GM12878 (cell line): ENCODE data around the gene SLC4A2. TPM values are rescaled to one million over a fixed set of nuclear protein-coding genes. Genes with fewer than 3 reads are reported as not detected.

Experiments
- ATAC-seq: fragments of 200-7000 bp; cut with Tn5 transposase; 3 replicates; pipeline ENCODE4 v1.9.1; 2020; ENCODE audit warnings: mild to moderate bottlenecking, moderate library complexity
- BruUV-seq: library from RNA; stranded (reverse); fragments of 400-500 nt; replicated peaks from 2 replicates; lab custom pipeline; 2021; lab: Mats Ljungman, UMichigan
- CTCF ChIA-PET: fragments of 300-600 bp; sonication (Branson Sonifier 250); formaldehyde crosslinking; extraction: SDS; loops from one replicate; lab custom pipeline; 2021; ENCODE audit warnings: inconsistent platforms; lab: Yijun Ruan, JAX
- POLR2A ChIA-PET: fragments of 350-600 bp; formaldehyde crosslinking; extraction: SDS; loops from one replicate; lab custom pipeline; 2021; ENCODE audit warnings: inconsistent platforms; lab: Charles Lee
- RAD21 ChIA-PET: fragments of 300-600 bp; sonication (Branson Sonifier 250); formaldehyde crosslinking; loops from one replicate; lab custom pipeline; 2023; ENCODE audit warnings: antibody characterized with exemption; ENCODE audit not compliant: unreplicated experiment; lab: Charles Lee
- SMC1A ChIA-PET: fragments of 300-600 bp; sonication (Branson Sonifier 250); formaldehyde crosslinking; loops from one replicate; lab custom pipeline; 2023; ENCODE audit not compliant: unreplicated experiment, uncharacterized antibody; lab: Charles Lee
- DNase-seq: peaks from one replicate; pipeline ENCODE4 v3.0.0-alpha.2; 2011; ENCODE audit warnings: low read depth, low spot score
- FAIRE-seq: peaks from 3 replicates; lab custom pipeline; 2011; peaks lifted over from hg19 to GRCh38; lab: Jason Lieb, UNC
- H2AFZ ChIP-seq: 2 replicates; pipeline ENCODE4 v1.6.0; 2011; ENCODE audit warnings: low read depth, low read length, control low read depth; ENCODE audit not compliant: control insufficient read depth
- H3K27ac ChIP-seq: 2 replicates; pipeline ENCODE4 v1.5.1; 2011; ENCODE audit warnings: control low read depth; ENCODE audit not compliant: control insufficient read depth, insufficient read depth
- H3K27me3 ChIP-seq, 2 experiments: replicated peaks in 1 of 2; 2 replicates each; pipeline versions ENCODE4 v1.6.0 to v1.6.1; 2011; ENCODE audit warnings: low read length in 1 of 2; ENCODE audit not compliant: control insufficient read depth in 2 of 2, insufficient read depth in 2 of 2
- H3K36me3 ChIP-seq, 2 experiments: 2 replicates each; pipeline ENCODE4 v1.5.1; 2011; ENCODE audit warnings: low read length in 1 of 2; ENCODE audit not compliant: control insufficient read depth in 2 of 2, insufficient read depth in 2 of 2
- H3K4me1 ChIP-seq: 2 replicates; pipeline ENCODE4 v1.6.1; 2011; ENCODE audit warnings: mild to moderate bottlenecking, low read length, moderate library complexity, mixed read lengths; ENCODE audit not compliant: control insufficient read depth, insufficient read depth
- H3K4me2 ChIP-seq: 2 replicates; pipeline ENCODE4 v1.6.0; 2011; ENCODE audit warnings: control low read depth; ENCODE audit not compliant: control insufficient read depth, insufficient read depth
- H3K4me3 ChIP-seq: fragments of 200-600 bp; sonication (generic); 2 replicates; pipeline ENCODE4 v1.5.1; 2016
- H3K79me2 ChIP-seq: 2 replicates; pipeline ENCODE4 v1.6.0; 2011; ENCODE audit warnings: low read length; ENCODE audit not compliant: control insufficient read depth, insufficient read depth
- H3K9ac ChIP-seq: 2 replicates; pipeline ENCODE4 v1.8.0; 2011; ENCODE audit warnings: low read length, control low read depth, mixed read lengths; ENCODE audit not compliant: control insufficient read depth, insufficient read depth
- H3K9me3 ChIP-seq: replicated peaks from 3 replicates; pipeline ENCODE4 v1.5.1; 2011; ENCODE audit warnings: mild to moderate bottlenecking, low read length; ENCODE audit not compliant: control insufficient read depth, insufficient read depth
- H4K20me1 ChIP-seq: 2 replicates; pipeline ENCODE4 v1.6.0; 2011; ENCODE audit not compliant: control insufficient read depth, insufficient read depth
- IRF4 ChIP-seq: IDR thresholded peaks from 2 replicates; pipeline ENCODE4 v1.6.1; 2011; ENCODE audit warnings: low read depth, low read length
- IRF5 ChIP-seq: fragments of 450-650 bp; IDR thresholded peaks from 2 replicates; pipeline ENCODE4 v1.6.1; 2017; ENCODE audit warnings: borderline replicate concordance
- MTA3 ChIP-seq: IDR thresholded peaks from 2 replicates; pipeline ENCODE4 v1.6.1; 2012; ENCODE audit warnings: low read length, inconsistent platforms, borderline replicate concordance
- POLR2AphosphoS5 ChIP-seq: IDR thresholded peaks from 2 replicates; pipeline ENCODE4 v1.6.1; 2011; ENCODE audit warnings: mild to moderate bottlenecking, low read length, inconsistent platforms
- STAT3 ChIP-seq: IDR thresholded peaks from 2 replicates; pipeline ENCODE4 v1.6.1; 2011; ENCODE audit warnings: low read depth, low read length, improper control_type of control experiment
- SUZ12 ChIP-seq: fragments of 200-600 bp; sonication (generic); IDR thresholded peaks from one replicate; pipeline ENCODE4 v1.6.1; 2018; ENCODE audit warnings: antibody characterized with exemption, mild to moderate bottlenecking; ENCODE audit not compliant: unreplicated experiment
- TBL1XR1 ChIP-seq: IDR thresholded peaks from 2 replicates; pipeline ENCODE4 v1.6.1; 2012; ENCODE audit warnings: low read depth, low read length, improper control_type of control experiment
- WGBS: methylation state at CpG from one replicate; pipeline ENCODE4 v1.1.6; 2016; ENCODE audit warnings: low lambda C conversion rate; ENCODE audit not compliant: insufficient replicate concordance, insufficient coverage; ENCODE audit errors: missing lambda C conversion rate; 5-methylcytosine and 5-hydroxymethylcytosine counted together
- in situ Hi-C: fragments of 300-500 bp; cut with MboI; formaldehyde crosslinking; loops from 9 replicates; pipeline ENCODE4 v1.14.3; 2018; ENCODE audit warnings: mixed read lengths
- intact Hi-C: fragments of 100-400 bp; cut with micrococcal nuclease; formaldehyde crosslinking; loops from one replicate; pipeline ENCODE4 v1.14.2; 2022; ENCODE audit not compliant: unreplicated experiment
- polyA plus RNA-seq, 11 experiments: library from polyadenylated mRNA; depleted of rRNA in 4 of 11; unstranded in 6 of 11; stranded (reverse) in 5 of 11; fragments of >200 nt; fragmentation: Nextera tagmentation in 4 of 11; fragmentation: Illumina TruSeq in 1 of 11; extraction: Ambion mirVana in 4 of 11; extraction: Trizol in 1 of 11; gene quantifications; 1 replicate in 1 of 11; 2 replicates in 10 of 11; pipeline versions ENCODE4 v1.2.1 to v1.2.3, GENCODE V29; 2011 to 2016; ENCODE audit warnings: inconsistent platforms in 2 of 11, missing spikeins in 2 of 11, low read depth in 1 of 11
- total RNA-seq, 4 experiments: library from RNA; depleted of rRNA in 3 of 4; stranded (reverse); fragments of >200 nt in 3 of 4; fragmentation: Illumina TruSeq in 1 of 4; extraction: Trizol in 1 of 4; gene quantifications; 2 replicates each; pipeline versions ENCODE4 v1.2.1 to v1.2.3, GENCODE V29; 2013 to 2021
- TF ChIP-seq, protein P1 (sequence below): fragments of 450-650 bp; IDR thresholded peaks from 2 replicates; pipeline ENCODE4 v1.6.1; 2017; ENCODE audit warnings: mild to moderate bottlenecking, moderate library complexity
- TF ChIP-seq, protein P2 (sequence below): fragments of 450-650 bp; IDR thresholded peaks from 2 replicates; pipeline ENCODE4 v1.6.1; 2016; ENCODE audit warnings: mild to moderate bottlenecking
- TF ChIP-seq, protein P3 (sequence below): fragments of 150-350 bp; IDR thresholded peaks from 2 replicates; pipeline ENCODE4 v1.6.1; 2014; ENCODE audit warnings: mild to moderate bottlenecking, low read depth, low read length
- TF ChIP-seq, protein P4 (sequence below): IDR thresholded peaks from 2 replicates; pipeline ENCODE4 v1.6.1; 2011; ENCODE audit warnings: borderline replicate concordance, low read depth, mild to moderate bottlenecking, moderate library complexity, mixed read lengths, low read length; ENCODE audit not compliant: insufficient read depth; ENCODE audit errors: extremely low read length

Gene SLC4A2
- total and polyA plus RNA-seq, 10 of the 15 experiments (the other 5 are each of a cell fraction or from before 2014, with no cell fraction given), result 2.7 to 78.6 (median 30.1) TPM

- ChIA-PET RAD21 (no interaction called here), SMC1A (interaction anchor here (1.2 kb wide), 1 partner anchor 17 kb away, joined by 3 read pairs; no protein-coding TSS in a partner anchor), CTCF (no interaction called here), POLR2A (no interaction called here)
- H3K27me3 ChIP-seq, result no peaks in the 10 kb centered on the region
- H2AFZ ChIP-seq, result no peak overlapping the region
- no peaks in the 10 kb centered on the region; the same call in 1 of the 2 replicates for H4K20me1 ChIP-seq
- peaks cover 8% of the 10 kb centered on the region for H3K79me2 ChIP-seq
- ATAC-seq (no peak), DNase-seq (no peak), FAIRE-seq (no peak)
- H3K9me3 ChIP-seq, result no peaks in the 10 kb centered on the region
- H3K27ac ChIP-seq, result no peak overlapping the region
- H3K4me3 ChIP-seq, result no peak overlapping the region
- 86% methylated on average over 24 of the region's 24 CpGs for WGBS
- H3K36me3 ChIP-seq, result peaks cover 4 to 5% of the 10 kb centered on the region in 2 experiments; a peak in 2 of 4 replicates
- H3K9ac ChIP-seq, result no peak overlapping the region
- in situ Hi-C loops, result no loop called here
- H3K4me2 ChIP-seq, result no peak overlapping the region
- BruUV-seq, result no TSS peak
- no peaks in the 10 kb centered on the region for H3K4me1 ChIP-seq
- intact Hi-C loops, result no loop called here
- TF ChIP-seq STAT3 (no peak), IRF4 (no peak), MTA3 (no peak), POLR2AphosphoS5 (no peak), TBL1XR1 (no peak), SUZ12 (no peak), IRF5 (no peak)
- TF ChIP-seq, protein P1, sequence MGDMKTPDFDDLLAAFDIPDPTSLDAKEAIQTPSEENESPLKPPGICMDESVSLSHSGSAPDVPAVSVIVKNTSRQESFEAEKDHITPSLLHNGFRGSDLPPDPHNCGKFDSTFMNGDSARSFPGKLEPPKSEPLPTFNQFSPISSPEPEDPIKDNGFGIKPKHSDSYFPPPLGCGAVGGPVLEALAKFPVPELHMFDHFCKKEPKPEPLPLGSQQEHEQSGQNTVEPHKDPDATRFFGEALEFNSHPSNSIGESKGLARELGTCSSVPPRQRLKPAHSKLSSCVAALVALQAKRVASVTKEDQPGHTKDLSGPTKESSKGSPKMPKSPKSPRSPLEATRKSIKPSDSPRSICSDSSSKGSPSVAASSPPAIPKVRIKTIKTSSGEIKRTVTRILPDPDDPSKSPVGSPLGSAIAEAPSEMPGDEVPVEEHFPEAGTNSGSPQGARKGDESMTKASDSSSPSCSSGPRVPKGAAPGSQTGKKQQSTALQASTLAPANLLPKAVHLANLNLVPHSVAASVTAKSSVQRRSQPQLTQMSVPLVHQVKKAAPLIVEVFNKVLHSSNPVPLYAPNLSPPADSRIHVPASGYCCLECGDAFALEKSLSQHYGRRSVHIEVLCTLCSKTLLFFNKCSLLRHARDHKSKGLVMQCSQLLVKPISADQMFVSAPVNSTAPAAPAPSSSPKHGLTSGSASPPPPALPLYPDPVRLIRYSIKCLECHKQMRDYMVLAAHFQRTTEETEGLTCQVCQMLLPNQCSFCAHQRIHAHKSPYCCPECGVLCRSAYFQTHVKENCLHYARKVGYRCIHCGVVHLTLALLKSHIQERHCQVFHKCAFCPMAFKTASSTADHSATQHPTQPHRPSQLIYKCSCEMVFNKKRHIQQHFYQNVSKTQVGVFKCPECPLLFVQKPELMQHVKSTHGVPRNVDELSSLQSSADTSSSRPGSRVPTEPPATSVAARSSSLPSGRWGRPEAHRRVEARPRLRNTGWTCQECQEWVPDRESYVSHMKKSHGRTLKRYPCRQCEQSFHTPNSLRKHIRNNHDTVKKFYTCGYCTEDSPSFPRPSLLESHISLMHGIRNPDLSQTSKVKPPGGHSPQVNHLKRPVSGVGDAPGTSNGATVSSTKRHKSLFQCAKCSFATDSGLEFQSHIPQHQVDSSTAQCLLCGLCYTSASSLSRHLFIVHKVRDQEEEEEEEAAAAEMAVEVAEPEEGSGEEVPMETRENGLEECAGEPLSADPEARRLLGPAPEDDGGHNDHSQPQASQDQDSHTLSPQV, result no peak
- TF ChIP-seq, protein P2, sequence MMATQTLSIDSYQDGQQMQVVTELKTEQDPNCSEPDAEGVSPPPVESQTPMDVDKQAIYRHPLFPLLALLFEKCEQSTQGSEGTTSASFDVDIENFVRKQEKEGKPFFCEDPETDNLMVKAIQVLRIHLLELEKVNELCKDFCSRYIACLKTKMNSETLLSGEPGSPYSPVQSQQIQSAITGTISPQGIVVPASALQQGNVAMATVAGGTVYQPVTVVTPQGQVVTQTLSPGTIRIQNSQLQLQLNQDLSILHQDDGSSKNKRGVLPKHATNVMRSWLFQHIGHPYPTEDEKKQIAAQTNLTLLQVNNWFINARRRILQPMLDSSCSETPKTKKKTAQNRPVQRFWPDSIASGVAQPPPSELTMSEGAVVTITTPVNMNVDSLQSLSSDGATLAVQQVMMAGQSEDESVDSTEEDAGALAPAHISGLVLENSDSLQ, result no peak
- TF ChIP-seq, protein P3, sequence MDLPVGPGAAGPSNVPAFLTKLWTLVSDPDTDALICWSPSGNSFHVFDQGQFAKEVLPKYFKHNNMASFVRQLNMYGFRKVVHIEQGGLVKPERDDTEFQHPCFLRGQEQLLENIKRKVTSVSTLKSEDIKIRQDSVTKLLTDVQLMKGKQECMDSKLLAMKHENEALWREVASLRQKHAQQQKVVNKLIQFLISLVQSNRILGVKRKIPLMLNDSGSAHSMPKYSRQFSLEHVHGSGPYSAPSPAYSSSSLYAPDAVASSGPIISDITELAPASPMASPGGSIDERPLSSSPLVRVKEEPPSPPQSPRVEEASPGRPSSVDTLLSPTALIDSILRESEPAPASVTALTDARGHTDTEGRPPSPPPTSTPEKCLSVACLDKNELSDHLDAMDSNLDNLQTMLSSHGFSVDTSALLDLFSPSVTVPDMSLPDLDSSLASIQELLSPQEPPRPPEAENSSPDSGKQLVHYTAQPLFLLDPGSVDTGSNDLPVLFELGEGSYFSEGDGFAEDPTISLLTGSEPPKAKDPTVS, result no peak
- TF ChIP-seq, protein P4, sequence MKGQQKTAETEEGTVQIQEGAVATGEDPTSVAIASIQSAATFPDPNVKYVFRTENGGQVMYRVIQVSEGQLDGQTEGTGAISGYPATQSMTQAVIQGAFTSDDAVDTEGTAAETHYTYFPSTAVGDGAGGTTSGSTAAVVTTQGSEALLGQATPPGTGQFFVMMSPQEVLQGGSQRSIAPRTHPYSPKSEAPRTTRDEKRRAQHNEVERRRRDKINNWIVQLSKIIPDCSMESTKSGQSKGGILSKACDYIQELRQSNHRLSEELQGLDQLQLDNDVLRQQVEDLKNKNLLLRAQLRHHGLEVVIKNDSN, result no peak
Measured at GRCh38 chr7:151101621-151102396, 42.4 kb downstream of the SLC4A2 start.
